IPS DF 6.9 (cell line): ENCODE measurements around the gene NTF4.
"Not testable (repeated sequence)": the region's sequence is repeated elsewhere in the genome, so short reads cannot be mapped to it uniquely, and the experiment has no call there.

ENCODE experiments used
- DNase-seq: peaks from one replicate; pipeline ENCODE4 v3.0.0-alpha.2; 2013; ENCODE audit warnings: low read depth, low spot score
- H3K27ac ChIP-seq: one replicate; pipeline ENCODE4 v1.5.1; 2013; ENCODE audit warnings: low read length, control low read depth
- H3K27me3 ChIP-seq: 2 replicates; pipeline ENCODE4 v1.6.1; 2013; ENCODE audit warnings: mild to moderate bottlenecking, low read length; ENCODE audit not compliant: control insufficient read depth, insufficient read depth
- H3K36me3 ChIP-seq: 2 replicates; pipeline ENCODE4 v1.6.1; 2013; ENCODE audit warnings: low read length; ENCODE audit not compliant: control insufficient read depth, insufficient read depth
- H3K4me1 ChIP-seq: 2 replicates; pipeline ENCODE4 v1.6.1; 2013; ENCODE audit warnings: low read length; ENCODE audit not compliant: control insufficient read depth, insufficient read depth
- H3K4me3 ChIP-seq: 2 replicates; pipeline ENCODE4 v1.5.1; 2013; ENCODE audit warnings: mild to moderate bottlenecking, low read length
- H3K9me3 ChIP-seq: 2 replicates; pipeline ENCODE4 v1.6.1; 2013; ENCODE audit warnings: low read length, inconsistent platforms; ENCODE audit not compliant: control insufficient read depth, insufficient read depth
- WGBS: extraction: QIAGEN DNeasy Blood & Tissue Kit; methylation state at CpG from one replicate; pipeline ENCODE4 v1.1.7; 2013; ENCODE audit warnings: mixed read lengths, missing lambda C conversion rate; ENCODE audit not compliant: insufficient read length, insufficient coverage; 5-methylcytosine and 5-hydroxymethylcytosine counted together

NTF4 gene

GRCh38 chr19:49038111-49038510 is 26.5 kb downstream of the NTF4 start:
- not testable (repeated sequence) for DNase-seq, H3K27me3 ChIP-seq, H3K27ac ChIP-seq, H3K9me3 ChIP-seq, H3K36me3 ChIP-seq, H3K4me1 ChIP-seq, H3K4me3 ChIP-seq
- WGBS = no CpG with 5 or more reads among the region's 8 CpGs

- H3K9me3 ChIP-seq, DNase-seq, H3K27ac ChIP-seq, H3K27me3 ChIP-seq, H3K4me3 ChIP-seq, H3K4me1 ChIP-seq, H3K36me3 ChIP-seq: not testable (repeated sequence)
- no CpG with 5 or more reads among the region's 18 CpGs for WGBS
Observed at GRCh38 chr19:49036815-49037214, 27.8 kb downstream of the NTF4 start, which contains the start of gene CGB1. TSS of gene CGB1 (minus strand) at chr19:49036895. CDS start at chr19:49036711, 184 bp downstream.

- not testable (repeated sequence) for H3K27me3 ChIP-seq, H3K27ac ChIP-seq, H3K36me3 ChIP-seq, H3K4me1 ChIP-seq, H3K4me3 ChIP-seq, H3K9me3 ChIP-seq
- no CpG with 5 or more reads among the region's 28 CpGs for WGBS
- DNase-seq = peak; percentile 74
Observed at GRCh38 chr19:49031642-49032301, 32.8 kb downstream of the NTF4 start, which contains the start of gene CGB2. TSS of gene CGB2 (plus strand) at chr19:49031890. CDS start at chr19:49032096, 206 bp downstream.

- H3K27ac ChIP-seq, H3K4me1 ChIP-seq, H3K27me3 ChIP-seq, H3K9me3 ChIP-seq, DNase-seq, H3K4me3 ChIP-seq, H3K36me3 ChIP-seq: not testable (repeated sequence)
- no CpG with 5 or more reads among the region's 8 CpGs for WGBS
Observed at GRCh38 chr19:49030323-49030722, 34.3 kb downstream of the NTF4 start.

GRCh38 chr19:49029749-49030148 is 34.9 kb downstream of the NTF4 start:
- H3K36me3 ChIP-seq, H3K27ac ChIP-seq, H3K4me1 ChIP-seq, DNase-seq, H3K4me3 ChIP-seq, H3K27me3 ChIP-seq, H3K9me3 ChIP-seq: not testable (repeated sequence)
- WGBS = no CpG with 5 or more reads among the region's 14 CpGs

- not testable (repeated sequence) for H3K27ac ChIP-seq, H3K9me3 ChIP-seq, DNase-seq, H3K4me1 ChIP-seq, H3K27me3 ChIP-seq, H3K4me3 ChIP-seq, H3K36me3 ChIP-seq
- no CpG with 5 or more reads among the region's 9 CpGs for WGBS
Observed at GRCh38 chr19:49028686-49029085, 35.9 kb downstream of the NTF4 start.

- H3K4me3 ChIP-seq, H3K27me3 ChIP-seq, H3K9me3 ChIP-seq, H3K27ac ChIP-seq, DNase-seq, H3K4me1 ChIP-seq, H3K36me3 ChIP-seq: not testable (repeated sequence)
- no CpG with 5 or more reads among the region's 23 CpGs for WGBS
Observed at GRCh38 chr19:49025599-49025998, 39.0 kb downstream of the NTF4 start.

- not testable (repeated sequence) for H3K4me1 ChIP-seq, H3K36me3 ChIP-seq, DNase-seq, H3K4me3 ChIP-seq, H3K27ac ChIP-seq, H3K27me3 ChIP-seq, H3K9me3 ChIP-seq
- WGBS = no CpG with 5 or more reads among the region's 6 CpGs
Observed at GRCh38 chr19:49025088-49025487, 39.5 kb downstream of the NTF4 start.

GRCh38 chr19:49024233-49024632 is 40.4 kb downstream of the NTF4 start, which contains the start of gene CGB3:
TSS of gene CGB3 (minus strand) at chr19:49024333. CDS start at chr19:49023971, 362 bp downstream.
- not testable (repeated sequence) for H3K27ac ChIP-seq, H3K9me3 ChIP-seq, H3K4me1 ChIP-seq, DNase-seq, H3K4me3 ChIP-seq, H3K27me3 ChIP-seq, H3K36me3 ChIP-seq
- no CpG with 5 or more reads among the region's 15 CpGs for whole genome bisulfite sequencing

GRCh38 chr19:49022116-49022515 is 42.5 kb downstream of the NTF4 start:
- Histone ChIP-seq H3K27ac (no peak overlapping the region), H3K27me3 (no peaks in the 10 kb centered on the region; the same call in 1 of the 2 replicates), H3K9me3 (no peaks in the 10 kb centered on the region), H3K4me1 (peaks cover 8% of the 10 kb centered on the region), H3K36me3 (no peaks in the 10 kb centered on the region), H3K4me3 (no peak overlapping the region)
- WGBS = no CpG with 5 or more reads among the region's 9 CpGs
- DNase-seq = no peak
